HG03565 (cell line): ENCODE results near the gene SALL3.
"Not testable (repeated sequence)": the region's sequence is repeated elsewhere in the genome, so short reads cannot be mapped to it uniquely, and the experiment has no call there.

Experiments used
- ATAC-seq: cut with Tn5 transposase; IDR thresholded peaks from one replicate; pipeline ENCODE4 v1.9.1; 2021; ENCODE audit warnings: mild to moderate bottlenecking, moderate library complexity; ENCODE audit not compliant: unreplicated experiment

Gene SALL3

GRCh38 chr18:78964727-78965126 is 14.9 kb upstream of the SALL3 start:
- not testable (repeated sequence) for ATAC-seq

- no peak for ATAC-seq
These were observed 14.4 kb upstream of the SALL3 start for GRCh38 chr18:78965260-78965659.

GRCh38 chr18:78965917-78966792 is 13.5 kb upstream of the SALL3 start:
- ATAC-seq: no peak

- no peak for ATAC-seq
These were observed 12.9 kb upstream of the SALL3 start for GRCh38 chr18:78966793-78967106.

- no peak for ATAC-seq
These were observed 11.9 kb upstream of the SALL3 start for GRCh38 chr18:78967692-78968091.

- no peak for ATAC-seq
These were observed 9.9 kb upstream of the SALL3 start for GRCh38 chr18:78969574-78970315.

GRCh38 chr18:78970774-78971333 is 8.8 kb upstream of the SALL3 start:
- ATAC-seq: no peak

GRCh38 chr18:78971511-78972245 is 7.9 kb upstream of the SALL3 start:
- ATAC-seq: no peak

GRCh38 chr18:78972385-78972918 is 7.2 kb upstream of the SALL3 start:
- ATAC-seq: no peak

- no peak for ATAC-seq
These were observed 6.7 kb upstream of the SALL3 start for GRCh38 chr18:78972930-78973331.

GRCh38 chr18:78973357-78974083 is 6.1 kb upstream of the SALL3 start:
- no peak for ATAC-seq

GRCh38 chr18:78974115-78974761 is 5.4 kb upstream of the SALL3 start:
- ATAC-seq: no peak

GRCh38 chr18:78975292-78975691 is 4.3 kb upstream of the SALL3 start:
- ATAC-seq: no peak

GRCh38 chr18:78975699-78976335 is 3.8 kb upstream of the SALL3 start:
- no peak for ATAC-seq

GRCh38 chr18:78976765-78977636 is 2.6 kb upstream of the SALL3 start:
- ATAC-seq: no peak

GRCh38 chr18:78977637-78978348 is 1.8 kb upstream of the SALL3 start:
- no peak for ATAC-seq

- ATAC-seq: no peak
These were observed 1.1 kb upstream of the SALL3 start for GRCh38 chr18:78978349-78979055.
